GM21529 (cell line): ENCODE data around the gene RBM15.
A peak's percentile ranks its signal among the peaks of the same experiment; 100 is the strongest.

Experiments
- ATAC-seq: cut with Tn5 transposase; IDR thresholded peaks from one replicate; pipeline ENCODE4 v1.9.1; 2021; ENCODE audit not compliant: unreplicated experiment

The RBM15 gene

GRCh38 chr1:110321045-110321444, 18.1 kb upstream of the RBM15 start:
- ATAC-seq = no peak

GRCh38 chr1:110321846-110322245, 17.3 kb upstream of the RBM15 start:
- no peak for ATAC-seq

GRCh38 chr1:110324667-110325066, 14.5 kb upstream of the RBM15 start:
- ATAC-seq = no peak

- ATAC-seq = no peak
These were observed 12.4 kb upstream of the RBM15 start for GRCh38 chr1:110326826-110327225.

GRCh38 chr1:110328274-110328673, 10.9 kb upstream of the RBM15 start:
- ATAC-seq = no peak

GRCh38 chr1:110328700-110329099, 10.5 kb upstream of the RBM15 start:
- ATAC-seq = no peak

- ATAC-seq = no peak
These were observed 3.9 kb upstream of the RBM15 start for GRCh38 chr1:110335265-110335664.

GRCh38 chr1:110336300-110337039, 2.7 kb upstream of the RBM15 start:
- ATAC-seq = no peak

GRCh38 chr1:110337704-110338308, 1.4 kb upstream of the RBM15 start:
- no peak for ATAC-seq

- peak; percentile 70 for ATAC-seq
These were observed 780 bp upstream of the RBM15 start for GRCh38 chr1:110338309-110338885.

GRCh38 chr1:110339407-110340206, 430 bp downstream of the RBM15 start:
- no peak for ATAC-seq

- no peak for ATAC-seq
These were observed 961 bp downstream of the RBM15 start for GRCh38 chr1:110340207-110340468.

- ATAC-seq = no peak
These were observed 2.1 kb downstream of the RBM15 start for GRCh38 chr1:110341146-110341871.

GRCh38 chr1:110341872-110342331, 2.7 kb downstream of the RBM15 start:
- no peak for ATAC-seq

GRCh38 chr1:110343249-110343648, 4.1 kb downstream of the RBM15 start:
- no peak for ATAC-seq

- ATAC-seq = no peak
These were observed 5.0 kb downstream of the RBM15 start for GRCh38 chr1:110344152-110344551.

- ATAC-seq = no peak
These were observed 6.3 kb downstream of the RBM15 start for GRCh38 chr1:110345480-110345879.

- peak; percentile 61 for ATAC-seq
These were observed 7.5 kb downstream of the RBM15 start for GRCh38 chr1:110346690-110347089.

- no peak for ATAC-seq
These were observed 8.2 kb downstream of the RBM15 start for GRCh38 chr1:110347182-110347893.

GRCh38 chr1:110348050-110348449, 8.9 kb downstream of the RBM15 start:
- no peak for ATAC-seq
